GM13977 (cell line): ENCODE data around the gene ADCY9.

ENCODE experiments used
- DNase-seq: peaks from one replicate; pipeline ENCODE4 v3.0.0; 2012; ENCODE audit warnings: low spot score
- CTCF ChIP-seq: IDR thresholded peaks from 2 replicates; pipeline ENCODE4 v1.5.1; 2012; ENCODE audit warnings: mild to moderate bottlenecking, control low read depth; ENCODE audit not compliant: insufficient read depth; ENCODE audit errors: extremely low read depth, missing control alignments
- in situ Hi-C: fragments of 300-500 bp; cut with MboI; formaldehyde crosslinking; loops from one replicate; pipeline ENCODE4 v1.12.0; 2022; ENCODE audit warnings: low sequenced_read_pairs, low pct_unique_long_range_greater_than_20kb, mixed read lengths, inconsistent platforms; ENCODE audit not compliant: unreplicated experiment

ADCY9 gene

DNA sequence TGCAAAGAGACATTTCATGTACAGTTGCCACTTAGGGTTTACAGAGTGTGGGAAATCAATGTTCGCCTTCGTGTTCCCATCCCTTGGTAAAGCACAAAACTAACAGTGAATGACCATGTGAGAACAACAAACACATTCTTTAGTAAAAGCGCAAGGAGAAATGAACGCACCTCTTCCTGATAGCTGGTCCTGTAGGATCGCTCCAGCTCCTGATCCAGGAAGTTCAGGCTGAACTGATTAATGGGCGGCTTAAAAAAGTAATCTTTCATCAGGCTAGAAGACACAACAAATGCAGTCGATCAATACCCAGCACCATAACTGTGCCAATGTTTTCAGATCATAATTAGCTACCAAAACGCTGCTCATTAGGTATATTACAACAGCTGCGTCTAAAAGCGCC is 127.4 kb downstream of the ADCY9 start:
- in situ Hi-C loops: no loop called here
- no peak for TF ChIP-seq CTCF
- DNase-seq: no peak

- in situ Hi-C loops: no loop called here
- no peak for TF ChIP-seq CTCF
- DNase-seq: no peak
Observed at GRCh38 chr16:3988011-3988410, 128.2 kb downstream of the ADCY9 start.

GRCh38 chr16:3987231-3987630 is 129.0 kb downstream of the ADCY9 start:
- in situ Hi-C loops: no loop called here
- no peak for TF ChIP-seq CTCF
- no peak for DNase-seq

GRCh38 chr16:3986235-3986544 is 130.1 kb downstream of the ADCY9 start:
- no peak for DNase-seq
- TF ChIP-seq CTCF: no peak
- in situ Hi-C loops: no loop called here

GRCh38 chr16:3984111-3985060 is 131.9 kb downstream of the ADCY9 start:
- DNase-seq: no peak
- TF ChIP-seq CTCF: no peak
- in situ Hi-C loops: no loop called here

- TF ChIP-seq CTCF: peak; percentile 67
- DNase-seq: peak; percentile 78
- in situ Hi-C loops: no loop called here
Observed at GRCh38 chr16:3983081-3983520, 133.1 kb downstream of the ADCY9 start.
